DND-41 (cell line): Measurements from ENCODE around the gene NRXN2.

Experiments used
- EZH2 ChIP-seq: IDR thresholded peaks from 3 replicates; pipeline ENCODE4 v1.6.1; 2012; ENCODE audit warnings: borderline replicate concordance, low read depth, mild to moderate bottlenecking, moderate library complexity, low read length, inconsistent platforms; ENCODE audit not compliant: severe bottlenecking
- TF ChIP-seq, protein P1 (sequence below): IDR thresholded peaks from 2 replicates; pipeline ENCODE4 v1.5.1; 2012; ENCODE audit warnings: borderline replicate concordance, low read length, moderate library complexity, mild to moderate bottlenecking; ENCODE audit not compliant: poor library complexity, severe bottlenecking; ENCODE audit errors: extremely low read depth

DNA sequence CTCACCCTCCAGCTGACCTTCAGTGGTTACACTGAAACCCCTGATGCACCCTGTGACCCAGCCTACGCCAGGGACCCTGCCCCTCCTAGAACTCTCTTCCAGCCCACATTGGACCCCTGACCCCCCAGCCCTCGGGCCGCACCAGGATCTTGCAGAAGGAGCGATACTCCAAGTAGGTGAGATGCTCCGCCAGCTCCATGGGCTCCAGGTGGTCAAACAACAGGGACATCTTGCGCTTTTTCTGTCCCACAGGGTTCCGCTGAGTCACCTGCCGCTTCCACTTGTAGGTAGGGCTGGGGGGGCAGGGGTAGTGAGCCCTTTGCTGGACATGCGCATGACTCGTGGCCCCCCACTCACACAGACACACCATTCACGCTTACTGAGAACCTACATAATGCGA is 16.9 kb upstream of the NRXN2 start:
- TF ChIP-seq, protein P1, sequence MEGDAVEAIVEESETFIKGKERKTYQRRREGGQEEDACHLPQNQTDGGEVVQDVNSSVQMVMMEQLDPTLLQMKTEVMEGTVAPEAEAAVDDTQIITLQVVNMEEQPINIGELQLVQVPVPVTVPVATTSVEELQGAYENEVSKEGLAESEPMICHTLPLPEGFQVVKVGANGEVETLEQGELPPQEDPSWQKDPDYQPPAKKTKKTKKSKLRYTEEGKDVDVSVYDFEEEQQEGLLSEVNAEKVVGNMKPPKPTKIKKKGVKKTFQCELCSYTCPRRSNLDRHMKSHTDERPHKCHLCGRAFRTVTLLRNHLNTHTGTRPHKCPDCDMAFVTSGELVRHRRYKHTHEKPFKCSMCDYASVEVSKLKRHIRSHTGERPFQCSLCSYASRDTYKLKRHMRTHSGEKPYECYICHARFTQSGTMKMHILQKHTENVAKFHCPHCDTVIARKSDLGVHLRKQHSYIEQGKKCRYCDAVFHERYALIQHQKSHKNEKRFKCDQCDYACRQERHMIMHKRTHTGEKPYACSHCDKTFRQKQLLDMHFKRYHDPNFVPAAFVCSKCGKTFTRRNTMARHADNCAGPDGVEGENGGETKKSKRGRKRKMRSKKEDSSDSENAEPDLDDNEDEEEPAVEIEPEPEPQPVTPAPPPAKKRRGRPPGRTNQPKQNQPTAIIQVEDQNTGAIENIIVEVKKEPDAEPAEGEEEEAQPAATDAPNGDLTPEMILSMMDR, result no peak
- no peak for TF ChIP-seq EZH2
